Measurements from ENCODE around the gene HARS2. TPM values are rescaled to one million over a fixed set of nuclear protein-coding genes. Genes with fewer than 3 reads are reported as not detected.
A peak's percentile ranks its signal among the peaks of the same experiment; 100 is the strongest.

Gene HARS2
- total and polyA plus RNA-seq, 10 of the 15 experiments (the other 5 are each of a cell fraction or from before 2014, with no cell fraction given), result 9.3 to 34.3 (median 24.8) TPM

- TF ChIP-seq NRF1 (conservative IDR thresholded peaks at IDR 0.05; ENCODE audit: low read depth, low read length), result peak; percentile 78
- no peak for TF ChIP-seq TCF12 (IDR thresholded peaks at IDR 0.05; ENCODE audit: low read depth, low read length)
- TF ChIP-seq NR2F1 (conservative IDR thresholded peaks at IDR 0.05), result no peak
- TF ChIP-seq USF2 (IDR thresholded peaks at IDR 0.05; ENCODE audit: borderline replicate concordance, low read depth, low read length), result no peak
- TF ChIP-seq PBX3 (IDR thresholded peaks at IDR 0.05; ENCODE audit: insufficient replicate concordance, low read depth, low read length), result no peak
- no peak for TF ChIP-seq CTCF (IDR thresholded peaks at IDR 0.05 in 2 of 3, conservative IDR thresholded peaks at IDR 0.05 in 1 of 3; ENCODE audit: control insufficient read depth in 2 of 3, extremely low read depth in 1 of 3, insufficient read depth in 1 of 3, low read depth in 3 of 3, low read length in 3 of 3)
- peak; percentile 82 for TF ChIP-seq CREB1 (IDR thresholded peaks at IDR 0.05; ENCODE audit: low read depth)
- no peak for TF ChIP-seq ZNF24 (IDR thresholded peaks at IDR 0.05)
- TF ChIP-seq SRF (IDR thresholded peaks at IDR 0.05; ENCODE audit: low read depth in 2 of 2, low read length in 2 of 2), result no peak
- TF ChIP-seq MYB (IDR thresholded peaks at IDR 0.05; ENCODE audit: borderline replicate concordance, low read depth, low read length), result no peak
- TF ChIP-seq MEF2A (IDR thresholded peaks at IDR 0.05; ENCODE audit: insufficient read depth, low read depth, low read length), result no peak
- peak; percentile 92 for TF ChIP-seq POLR2AphosphoS2 (IDR thresholded peaks at IDR 0.05; ENCODE audit: low read depth, low read length)
- TF ChIP-seq TCF7 (IDR thresholded peaks at IDR 0.05; ENCODE audit: borderline replicate concordance), result no peak
- TF ChIP-seq HCFC1 (IDR thresholded peaks at IDR 0.05; ENCODE audit: low read length), result peak; percentile 76
- TF ChIP-seq MXI1 (IDR thresholded peaks at IDR 0.05; ENCODE audit: low read depth, low read length), result peak; percentile 56; the same call in 1 of the 2 replicates
- peak; percentile 94 for TF ChIP-seq NFYB (IDR thresholded peaks at IDR 0.05; ENCODE audit: insufficient read depth, low read depth, low read length)
- TF ChIP-seq STAT1 (conservative IDR thresholded peaks at IDR 0.05), result no peak
- TF ChIP-seq NR2C2 (IDR thresholded peaks at IDR 0.05; ENCODE audit: borderline replicate concordance, control insufficient read depth, insufficient read length, low read depth), result no peak
- no peak for TF ChIP-seq TARDBP (IDR thresholded peaks at IDR 0.05; ENCODE audit: borderline replicate concordance)
- TF ChIP-seq ATF7 (IDR thresholded peaks at IDR 0.05; ENCODE audit: low read depth), result no peak; the same call in 1 of the 2 replicates
- no peak for TF ChIP-seq BCLAF1 (IDR thresholded peaks at IDR 0.05)
- TF ChIP-seq MYC (IDR thresholded peaks at IDR 0.05; ENCODE audit: insufficient read depth, insufficient read length, insufficient replicate concordance, low read length, severe bottlenecking), result no peak
- no peak for TF ChIP-seq KDM1A (IDR thresholded peaks at IDR 0.05; ENCODE audit: borderline replicate concordance)
Observed at GRCh38 chr5:140700177-140701144, 9.2 kb downstream of the HARS2 start, which contains the start of gene ZMAT2 (continued).

Measured in GM12878 (cell line).